HCT116 (cell line): Measurements from ENCODE around the gene CGNL1. TPM values are rescaled to one million over a fixed set of nuclear protein-coding genes. Genes with fewer than 3 reads are reported as not detected.

ENCODE experiments used
- ATAC-seq: fragments of 200-7000 bp; cut with Tn5 transposase; 2 replicates; pipeline ENCODE4 v1.9.1; 2020; ENCODE audit warnings: mild to moderate bottlenecking, moderate library complexity
- BruUV-seq: library from RNA; stranded (reverse); fragments of 400-500 nt; replicated peaks from 2 replicates; lab custom pipeline; 2021; lab: Mats Ljungman, UMichigan
- CTCF ChIA-PET: fragments of 300-600 bp; sonication (Branson Sonifier 250); formaldehyde crosslinking; loops from one replicate; lab custom pipeline; 2021; ENCODE audit warnings: antibody characterized with exemption; lab: Charles Lee
- POLR2A ChIA-PET: fragments of 300-600, 350-600 bp; sonication (Branson Sonifier 250); formaldehyde crosslinking; loops from one replicate; lab custom pipeline; 2021; ENCODE audit warnings: antibody characterized with exemption; lab: Charles Lee
- RAD21 ChIA-PET, 2 experiments: fragments of 300-600 bp; sonication (Branson Sonifier 250); formaldehyde crosslinking; loops; one replicate each; lab custom pipeline; 2023; ENCODE audit warnings: low total read pairs in 2 of 2; ENCODE audit not compliant: uncharacterized antibody in 2 of 2, unreplicated experiment in 2 of 2, low non-redundant PET in 1 of 2; lab: Charles Lee
- DNase-seq: peaks from one replicate; pipeline ENCODE4 v3.0.0-alpha.2; 2010; ENCODE audit warnings: low read depth, low spot score
- H2AFZ ChIP-seq: fragments of 200-600 bp; shearing (Covaris generic), sonication (generic); 2 replicates; pipeline ENCODE4 v1.6.1; 2017; ENCODE audit warnings: low read depth, mixed run types, mixed read lengths, antibody characterized with exemption, low read length; ENCODE audit not compliant: poor library complexity, severe bottlenecking
- H3K27ac ChIP-seq: 2 replicates; pipeline ENCODE4 v1.5.1; 2012; ENCODE audit warnings: low read depth, low read length
- H3K27me3 ChIP-seq: fragments of 200-600 bp; sonication (generic); 2 replicates; pipeline ENCODE4 v1.6.1; 2016; ENCODE audit warnings: mixed run types, low read length, mixed read lengths; ENCODE audit not compliant: insufficient read depth
- H3K36me3 ChIP-seq, 2 experiments: fragments of 200-500 bp in 1 of 2; fragments of 200-600 bp in 1 of 2; sonication (Bioruptor generic) in 1 of 2; sonication (generic) in 1 of 2; 2 replicates each; pipeline versions ENCODE4 v1.5.1 to v1.6.1; 2014 to 2016; ENCODE audit warnings: low read length in 2 of 2, inconsistent platforms in 1 of 2, mixed read lengths in 1 of 2, mixed run types in 1 of 2; ENCODE audit not compliant: insufficient read depth in 2 of 2, control insufficient read depth in 1 of 2
- H3K4me1 ChIP-seq, 2 experiments: fragments of 200-600 bp in 1 of 2; sonication (generic) in 1 of 2; 2 replicates each; pipeline versions ENCODE4 v1.5.1 to v1.6.1; 2012 to 2017; ENCODE audit warnings: low read length in 2 of 2, inconsistent platforms in 1 of 2, mild to moderate bottlenecking in 1 of 2, mixed read lengths in 1 of 2, mixed run types in 1 of 2, moderate library complexity in 1 of 2; ENCODE audit not compliant: insufficient read depth in 2 of 2, control insufficient read depth in 1 of 2
- H3K4me2 ChIP-seq: fragments of 200-600 bp; sonication (generic); 2 replicates; pipeline ENCODE4 v1.6.1; 2017; ENCODE audit warnings: mixed run types, low read length, mixed read lengths
- H3K4me3 ChIP-seq, 2 experiments: fragments of 200-600 bp in 1 of 2; sonication (generic) in 1 of 2; replicated peaks in 1 of 2; 2 replicates each; pipeline ENCODE4 v1.5.1; 2011 to 2016; ENCODE audit warnings: low read length in 2 of 2, control low read depth in 1 of 2, low read depth in 1 of 2, mild to moderate bottlenecking in 1 of 2, mixed read lengths in 1 of 2, mixed run types in 1 of 2
- H3K79me2 ChIP-seq: fragments of 200-600 bp; sonication (generic); 2 replicates; pipeline ENCODE4 v1.6.1; 2017; ENCODE audit warnings: mild to moderate bottlenecking, mixed run types, low read length, moderate library complexity, mixed read lengths; ENCODE audit not compliant: insufficient read depth
- H3K9ac ChIP-seq: fragments of 200-600 bp; sonication (generic); 2 replicates; pipeline ENCODE4 v1.6.1; 2016; ENCODE audit warnings: low read length, mixed read lengths
- H3K9me2 ChIP-seq: fragments of 200-600 bp; sonication (generic), shearing (Covaris generic); 2 replicates; pipeline ENCODE4 v1.6.1; 2017; ENCODE audit warnings: mixed run types, mild to moderate bottlenecking, moderate library complexity; ENCODE audit not compliant: insufficient read depth
- H3K9me3 ChIP-seq, 2 experiments: fragments of 200-500 bp in 1 of 2; fragments of 200-600 bp in 1 of 2; sonication (Bioruptor generic) in 1 of 2; sonication (generic) in 1 of 2; 2 replicates each; pipeline ENCODE4 v1.6.1; 2014 to 2017; ENCODE audit warnings: low read length in 2 of 2, mixed read lengths in 2 of 2, inconsistent platforms in 1 of 2, low read depth in 1 of 2, mild to moderate bottlenecking in 1 of 2, mixed run types in 1 of 2, moderate library complexity in 1 of 2; ENCODE audit not compliant: control insufficient read depth in 1 of 2, insufficient read depth in 1 of 2
- H4K20me1 ChIP-seq: fragments of 200-600 bp; sonication (generic), shearing (Covaris generic); 2 replicates; pipeline ENCODE4 v1.6.1; 2017; ENCODE audit warnings: mixed run types, mild to moderate bottlenecking, moderate library complexity; ENCODE audit not compliant: insufficient read depth
- CBX3 ChIP-seq: IDR thresholded peaks from 2 replicates; pipeline ENCODE4 v1.6.1; 2012; ENCODE audit warnings: low read depth
- CEBPB ChIP-seq: IDR thresholded peaks from 2 replicates; pipeline ENCODE4 v1.6.1; 2012; ENCODE audit warnings: low read depth
- EGR1 ChIP-seq: IDR thresholded peaks from 2 replicates; pipeline ENCODE4 v1.6.1; 2012; ENCODE audit warnings: low read depth
- EZH2 ChIP-seq: fragments of 200-600 bp; sonication (generic); IDR thresholded peaks from 2 replicates; pipeline ENCODE4 v1.6.1; 2017; ENCODE audit warnings: antibody characterized with exemption, mixed run types
- EZH2phosphoT487 ChIP-seq: fragments of 200-600 bp; IDR thresholded peaks from 2 replicates; pipeline ENCODE4 v1.6.1; 2018; ENCODE audit warnings: antibody characterized with exemption, borderline replicate concordance
- FOSL1 ChIP-seq: IDR thresholded peaks from 2 replicates; pipeline ENCODE4 v1.6.1; 2012; ENCODE audit warnings: low read depth
- JUND ChIP-seq: IDR thresholded peaks from 2 replicates; pipeline ENCODE4 v1.6.1; 2012
- POLR2AphosphoS5 ChIP-seq: IDR thresholded peaks from 2 replicates; pipeline ENCODE4 v1.6.1; 2011; ENCODE audit warnings: mild to moderate bottlenecking, low read depth, low read length, moderate library complexity
- RAD21 ChIP-seq: IDR thresholded peaks from 2 replicates; pipeline ENCODE4 v1.6.1; 2012; ENCODE audit warnings: low read depth, mild to moderate bottlenecking
- SP1 ChIP-seq: IDR thresholded peaks from 2 replicates; pipeline ENCODE4 v1.6.1; 2012; ENCODE audit warnings: low read depth
- SRF ChIP-seq: IDR thresholded peaks from 2 replicates; pipeline ENCODE4 v1.6.1; 2012; ENCODE audit warnings: low read depth
- YY1 ChIP-seq: IDR thresholded peaks from 2 replicates; pipeline ENCODE4 v1.6.1; 2011; ENCODE audit warnings: low read length, low read depth, moderate library complexity, mild to moderate bottlenecking; ENCODE audit not compliant: insufficient replicate concordance; ENCODE audit errors: extremely low read depth
- ZNF274 ChIP-seq: fragments of 200-500 bp; sonication (Bioruptor generic); IDR thresholded peaks from 2 replicates; pipeline ENCODE4 v1.6.1; 2014; ENCODE audit warnings: mild to moderate bottlenecking, low read depth, low read length, inconsistent platforms
- intact Hi-C: fragments of 100-400 bp; cut with micrococcal nuclease; formaldehyde crosslinking; loops from 2 replicates; pipeline ENCODE4 v1.10.0; 2022
- total RNA-seq: library from RNA; stranded (reverse); gene quantifications from one replicate; pipeline ENCODE4 v1.2.1, GENCODE V29; 2021; ENCODE audit not compliant: unreplicated experiment
- TF ChIP-seq, protein P1 (sequence below), 3 experiments: fragments of 200-600 bp in 1 of 3; sonication (generic) in 1 of 3; IDR thresholded peaks in 2 of 3; conservative IDR thresholded peaks in 1 of 3; 2 replicates each; pipeline ENCODE4 v1.5.1; 2012 to 2017; ENCODE audit warnings: low read depth in 2 of 3, low read length in 2 of 3, antibody characterized with exemption in 1 of 3, borderline replicate concordance in 1 of 3, control low read depth in 1 of 3, mild to moderate bottlenecking in 1 of 3, mixed read lengths in 1 of 3, mixed run types in 1 of 3, moderate library complexity in 1 of 3; ENCODE audit not compliant: insufficient read depth in 1 of 3

The CGNL1 gene
- total RNA-seq, 1 experiment from 2014 or later: 2.2 TPM

DNA sequence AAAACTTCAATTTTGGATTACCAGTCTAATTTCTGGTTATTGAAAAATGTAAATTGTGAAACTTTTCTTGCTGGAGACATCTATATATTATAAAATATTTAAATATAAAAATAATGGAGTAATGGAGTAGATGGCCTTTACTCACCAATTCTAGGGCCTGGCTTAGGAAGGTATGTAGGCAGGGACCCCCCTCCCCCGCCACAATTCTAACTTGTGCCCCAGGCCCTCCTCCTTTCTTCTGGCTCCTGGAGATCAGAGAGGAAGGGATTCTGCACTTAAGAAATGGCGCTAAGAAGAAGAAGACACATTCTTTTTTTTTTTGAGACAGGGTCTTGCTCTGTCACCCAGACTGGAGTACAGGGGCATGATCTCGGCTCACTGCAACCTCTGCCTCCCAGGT, 49.5 kb downstream of the CGNL1 start:
- Histone ChIP-seq H3K36me3 (no peaks in the 10 kb centered on the region), H3K79me2 (no peaks in the 10 kb centered on the region), H3K27ac (no peak overlapping the region), H4K20me1 (no peaks in the 10 kb centered on the region), H3K27me3 (no peaks in the 10 kb centered on the region), H3K9me3 (no peaks in the 10 kb centered on the region), H3K9ac (no peak overlapping the region), H2AFZ (no peak overlapping the region), H3K4me2 (no peak overlapping the region), H3K4me3 (no peak overlapping the region), H3K9me2 (no peaks in the 10 kb centered on the region), H3K4me1 (no peaks in the 10 kb centered on the region)
- ChIA-PET POLR2A (no interaction called here), RAD21 (no interaction called here), CTCF (no interaction called here)
- TF ChIP-seq JUND (no peak), SRF (no peak), POLR2AphosphoS5 (no peak), CEBPB (no peak), ZNF274 (no peak), CBX3 (no peak), EZH2 (no peak), FOSL1 (no peak), EZH2phosphoT487 (no peak), SP1 (no peak), RAD21 (no peak), YY1 (no peak), EGR1 (no peak)
- TF ChIP-seq, protein P1, sequence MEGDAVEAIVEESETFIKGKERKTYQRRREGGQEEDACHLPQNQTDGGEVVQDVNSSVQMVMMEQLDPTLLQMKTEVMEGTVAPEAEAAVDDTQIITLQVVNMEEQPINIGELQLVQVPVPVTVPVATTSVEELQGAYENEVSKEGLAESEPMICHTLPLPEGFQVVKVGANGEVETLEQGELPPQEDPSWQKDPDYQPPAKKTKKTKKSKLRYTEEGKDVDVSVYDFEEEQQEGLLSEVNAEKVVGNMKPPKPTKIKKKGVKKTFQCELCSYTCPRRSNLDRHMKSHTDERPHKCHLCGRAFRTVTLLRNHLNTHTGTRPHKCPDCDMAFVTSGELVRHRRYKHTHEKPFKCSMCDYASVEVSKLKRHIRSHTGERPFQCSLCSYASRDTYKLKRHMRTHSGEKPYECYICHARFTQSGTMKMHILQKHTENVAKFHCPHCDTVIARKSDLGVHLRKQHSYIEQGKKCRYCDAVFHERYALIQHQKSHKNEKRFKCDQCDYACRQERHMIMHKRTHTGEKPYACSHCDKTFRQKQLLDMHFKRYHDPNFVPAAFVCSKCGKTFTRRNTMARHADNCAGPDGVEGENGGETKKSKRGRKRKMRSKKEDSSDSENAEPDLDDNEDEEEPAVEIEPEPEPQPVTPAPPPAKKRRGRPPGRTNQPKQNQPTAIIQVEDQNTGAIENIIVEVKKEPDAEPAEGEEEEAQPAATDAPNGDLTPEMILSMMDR (IDR thresholded peaks at IDR 0.05 in 2 of 3, conservative IDR thresholded peaks at IDR 0.05 in 1 of 3; ENCODE audit: borderline replicate concordance in 1 of 3, insufficient read depth in 1 of 3, low read depth in 2 of 3, low read length in 2 of 3): no peak
- intact Hi-C loops: no loop called here
- no peak for DNase-seq
- no peak for ATAC-seq
- BruUV-seq: no TSS peak
